Measurements from ENCODE around the gene PBX4. TPM values are rescaled to one million over a fixed set of nuclear protein-coding genes. Genes with fewer than 3 reads are reported as not detected.

The PBX4 gene
- total and polyA plus RNA-seq, 2 donors (not counting 3 experiments of a cell fraction or from before 2014, with no cell fraction given) = not detected

DNA sequence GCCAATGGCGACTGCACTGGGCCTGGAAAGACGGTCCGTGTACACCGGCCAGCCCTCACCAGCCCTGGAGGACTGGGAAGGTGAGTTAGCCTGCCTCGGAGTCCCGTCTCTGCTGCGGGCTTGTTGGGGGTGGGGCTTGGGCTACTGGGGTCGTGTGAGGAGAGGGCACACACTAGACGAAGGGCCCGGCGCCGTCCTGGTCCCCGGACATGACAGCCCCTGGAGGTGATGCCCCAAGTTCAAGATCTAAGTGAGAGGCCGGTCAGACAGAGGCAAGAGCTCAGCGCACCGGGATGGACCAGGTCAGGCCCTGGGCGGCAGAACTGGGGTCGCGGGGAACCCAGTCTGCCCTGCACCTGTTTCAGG lies 78.8 kb downstream of the PBX4 start:
- H3K4me1 ChIP-seq (ENCODE audit: control insufficient read depth, extremely low read depth, insufficient read depth, low read length) = no peaks in the 10 kb centered on the region
- no peak for DNase-seq (ENCODE audit: low read depth, low spot score)
- intact Hi-C loops (cut with micrococcal nuclease) = no loop called here
- H4K20me1 ChIP-seq (replicated peaks; ENCODE audit: control insufficient read depth, extremely low read depth, insufficient read depth, low read length) = no peaks in the 10 kb centered on the region
- POLR2A ChIA-PET = no interaction called here
- CTCF ChIA-PET = interaction anchor here (1.1 to 1.7 kb wide), 2 partner anchors 13 kb away, joined by 3 to 4 read pairs; no protein-coding TSS in a partner anchor
- dilution Hi-C loops (cut with MboI; ENCODE audit: extremely low pct_ligation_motif_present, low sequenced_read_pairs) = no loop called here
- H3K9ac ChIP-seq (replicated peaks; ENCODE audit: extremely low read depth, insufficient read depth, low read length) = no peak overlapping the region
- H3K9me1 ChIP-seq (replicated peaks; ENCODE audit: control insufficient read depth, extremely low read depth, insufficient read depth, low read length) = no peaks in the 10 kb centered on the region
- H3K9me3 ChIP-seq (replicated peaks; ENCODE audit: control insufficient read depth, insufficient read depth, low read length) = no peaks in the 10 kb centered on the region
- H3K4me2 ChIP-seq (ENCODE audit: insufficient read depth, low read length) = no peak overlapping the region
- TF ChIP-seq POLR2AphosphoS5 (IDR thresholded peaks at IDR 0.05; ENCODE audit: insufficient read depth, low read depth, low read length) = no peak
- no peak for TF ChIP-seq JUN (IDR thresholded peaks at IDR 0.05; ENCODE audit: borderline replicate concordance, insufficient read depth, insufficient read length, low read depth)
- no peak for TF ChIP-seq MYC (IDR thresholded peaks at IDR 0.05; ENCODE audit: low read depth, low read length)
- TF ChIP-seq EZH2 (IDR thresholded peaks at IDR 0.05; ENCODE audit: borderline replicate concordance, low read depth, low read length, severe bottlenecking) = no peak
- TF ChIP-seq FOS (IDR thresholded peaks at IDR 0.05; ENCODE audit: borderline replicate concordance, insufficient read depth, low read length) = no peak
- TF ChIP-seq, protein P1, sequence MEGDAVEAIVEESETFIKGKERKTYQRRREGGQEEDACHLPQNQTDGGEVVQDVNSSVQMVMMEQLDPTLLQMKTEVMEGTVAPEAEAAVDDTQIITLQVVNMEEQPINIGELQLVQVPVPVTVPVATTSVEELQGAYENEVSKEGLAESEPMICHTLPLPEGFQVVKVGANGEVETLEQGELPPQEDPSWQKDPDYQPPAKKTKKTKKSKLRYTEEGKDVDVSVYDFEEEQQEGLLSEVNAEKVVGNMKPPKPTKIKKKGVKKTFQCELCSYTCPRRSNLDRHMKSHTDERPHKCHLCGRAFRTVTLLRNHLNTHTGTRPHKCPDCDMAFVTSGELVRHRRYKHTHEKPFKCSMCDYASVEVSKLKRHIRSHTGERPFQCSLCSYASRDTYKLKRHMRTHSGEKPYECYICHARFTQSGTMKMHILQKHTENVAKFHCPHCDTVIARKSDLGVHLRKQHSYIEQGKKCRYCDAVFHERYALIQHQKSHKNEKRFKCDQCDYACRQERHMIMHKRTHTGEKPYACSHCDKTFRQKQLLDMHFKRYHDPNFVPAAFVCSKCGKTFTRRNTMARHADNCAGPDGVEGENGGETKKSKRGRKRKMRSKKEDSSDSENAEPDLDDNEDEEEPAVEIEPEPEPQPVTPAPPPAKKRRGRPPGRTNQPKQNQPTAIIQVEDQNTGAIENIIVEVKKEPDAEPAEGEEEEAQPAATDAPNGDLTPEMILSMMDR (IDR thresholded peaks at IDR 0.05; ENCODE audit: extremely low read depth in 1 of 2, insufficient read depth in 1 of 2, low read depth in 1 of 2, low read length in 2 of 2) = no peak
- no peak for TF ChIP-seq GATA2 (IDR thresholded peaks at IDR 0.05; ENCODE audit: insufficient read depth, insufficient read length, low read depth, low read length)
- TF ChIP-seq POLR2A (IDR thresholded peaks at IDR 0.05; ENCODE audit: low read depth, low read length) = no peak
- TF ChIP-seq MAX (IDR thresholded peaks at IDR 0.05; ENCODE audit: insufficient read depth, insufficient read length) = no peak
- H3K36me3 ChIP-seq (ENCODE audit: control insufficient read depth in 2 of 2, extremely low read depth in 1 of 2, insufficient read depth in 2 of 2, low read length in 2 of 2) = no peaks in the 10 kb centered on the region
- H2AFZ ChIP-seq (ENCODE audit: low read depth, low read length) = no peak overlapping the region
- H3K79me2 ChIP-seq (ENCODE audit: control insufficient read depth, insufficient read depth, low read length) = no peaks in the 10 kb centered on the region
- H3K27ac ChIP-seq (ENCODE audit: insufficient read depth, low read depth, low read length) = no peak overlapping the region
- BruUV-seq (replicated peaks) = no TSS peak
- peaks cover 25 to 29% of the 10 kb centered on the region in 2 experiments for H3K27me3 ChIP-seq (ENCODE audit: control insufficient read depth in 2 of 2, insufficient read depth in 2 of 2, low read length in 2 of 2)
- FAIRE-seq = no peak
- no peak overlapping the region for H3K4me3 ChIP-seq (replicated peaks in 1 of 3; ENCODE audit: insufficient read depth in 1 of 3, low read depth in 1 of 3, low read length in 3 of 3)
